Measurements from ENCODE around the gene FGGY. TPM values are rescaled to one million over a fixed set of nuclear protein-coding genes. Genes with fewer than 3 reads are reported as not detected.

Gene FGGY
- total RNA-seq, 4 donors from 2014 or later = 24.9 to 35.9 (median 30.5) TPM

- ATAC-seq (no peak), DNase-seq (no peak)
- H3K36me3 ChIP-seq = no peaks in the 10 kb centered on the region
- H3K27ac ChIP-seq = peak overlapping the region; percentile 85 to 89 (median 87)
- intact Hi-C loops (cut with DNase I; ENCODE audit: low total_unique reads) (loop anchor here (5.0 kb wide), 3 partner anchors 171 to 911 kb away; partner anchors contain the start of gene JUN), in situ Hi-C loops (cut with MboI; ENCODE audit: low sequenced_read_pairs in 4 of 4) (loop anchor here (10.0 to 25.0 kb wide), 5 partner anchors 181 to 909 kb away; partner anchors contain the start of genes FGGY (in 2 of the 4) and JUN (in 2 of the 4))
- H3K27me3 ChIP-seq = no peaks in the 10 kb centered on the region
- H3K4me1 ChIP-seq = peaks cover 61 to 68% of the 10 kb centered on the region in 2 donors
- H3K4me3 ChIP-seq = no peak overlapping the region
- no peak for TF ChIP-seq POLR2A (IDR thresholded peaks at IDR 0.05)
- TF ChIP-seq CTCF (IDR thresholded peaks at IDR 0.05 in 4 of 5, conservative IDR thresholded peaks at IDR 0.05 in 1 of 5) = no peak
- H3K9me3 ChIP-seq = no peaks in the 10 kb centered on the region
These were observed 396.5 kb downstream of the FGGY start for GRCh38 chr1:59693406-59693805.

- intact Hi-C loops (cut with DNase I; ENCODE audit: low total_unique reads) (loop anchor here (5.0 kb wide), 2 partner anchors 263 to 793 kb away; no protein-coding TSS in a partner anchor), in situ Hi-C loops (cut with MboI; ENCODE audit: low sequenced_read_pairs in 4 of 4) (loop anchor here (10.0 to 25.0 kb wide), 5 partner anchors 183 to 910 kb away; partner anchors contain the start of genes FGGY (in 2 of the 4) and JUN (in 2 of the 4))
- Histone ChIP-seq H3K36me3 (no peaks in the 10 kb centered on the region), H3K9me3 (no peaks in the 10 kb centered on the region), H3K4me3 (no peak overlapping the region), H3K27ac (peak overlapping the region; percentile 71 to 77 (median 74)), H3K4me1 (peaks cover 55 to 62% of the 10 kb centered on the region in 2 donors), H3K27me3 (no peaks in the 10 kb centered on the region)
- no peak for TF ChIP-seq CTCF (IDR thresholded peaks at IDR 0.05 in 4 of 5, conservative IDR thresholded peaks at IDR 0.05 in 1 of 5)
- no peak for TF ChIP-seq POLR2A (IDR thresholded peaks at IDR 0.05)
- no peak for ATAC-seq
- no peak for DNase-seq
These were observed 398.4 kb downstream of the FGGY start for GRCh38 chr1:59695252-59695651.

GRCh38 chr1:59696421-59697115, 399.7 kb downstream of the FGGY start:
- Histone ChIP-seq H3K27ac (peak overlapping the region; percentile 71 to 77 (median 74)), H3K4me1 (peaks cover 42 to 49% of the 10 kb centered on the region in 2 donors), H3K9me3 (no peaks in the 10 kb centered on the region), H3K27me3 (no peaks in the 10 kb centered on the region), H3K36me3 (no peaks in the 10 kb centered on the region), H3K4me3 (peak overlapping the region in 1 of 4 donors; percentile 26)
- in situ Hi-C loops (cut with MboI; ENCODE audit: low sequenced_read_pairs in 4 of 4) (loop anchor here (10.0 to 25.0 kb wide), 5 partner anchors 184 to 912 kb away; partner anchors contain the start of genes FGGY (in 2 of the 4) and JUN (in 2 of the 4)), intact Hi-C loops (cut with DNase I; ENCODE audit: low total_unique reads) (loop anchor here (5.0 kb wide), 2 partner anchors 264 to 794 kb away; no protein-coding TSS in a partner anchor)
- ATAC-seq (no peak), DNase-seq (no peak)
- TF ChIP-seq CTCF (IDR thresholded peaks at IDR 0.05 in 4 of 5, conservative IDR thresholded peaks at IDR 0.05 in 1 of 5) (no peak), POLR2A (IDR thresholded peaks at IDR 0.05) (no peak)

- DNase-seq (no peak), ATAC-seq (peak in 1 of 2 donors; percentile 24)
- H3K4me3 ChIP-seq = peak overlapping the region in 3 of 4 donors; percentile 7 to 26 (median 15)
- TF ChIP-seq POLR2A (IDR thresholded peaks at IDR 0.05) (no peak), CTCF (IDR thresholded peaks at IDR 0.05 in 4 of 5, conservative IDR thresholded peaks at IDR 0.05 in 1 of 5) (no peak)
- H3K9me3 ChIP-seq = no peaks in the 10 kb centered on the region
- H3K4me1 ChIP-seq = peaks cover 37 to 43% of the 10 kb centered on the region in 2 donors
- intact Hi-C loops (cut with DNase I; ENCODE audit: low total_unique reads) (loop anchor here (5.0 kb wide), 2 partner anchors 265 to 795 kb away; no protein-coding TSS in a partner anchor), in situ Hi-C loops (cut with MboI; ENCODE audit: low sequenced_read_pairs in 4 of 4) (loop anchor here (10.0 to 25.0 kb wide), 5 partner anchors 185 to 912 kb away; partner anchors contain the start of genes FGGY (in 2 of the 4) and JUN (in 2 of the 4))
- H3K27me3 ChIP-seq = no peaks in the 10 kb centered on the region
- H3K36me3 ChIP-seq = no peaks in the 10 kb centered on the region
- H3K27ac ChIP-seq = peak overlapping the region; percentile 71 to 77 (median 74)
These were observed 400.4 kb downstream of the FGGY start for GRCh38 chr1:59697150-59697800.
